Measurements from ENCODE around the gene GAST. TPM values are rescaled to one million over a fixed set of nuclear protein-coding genes. Genes with fewer than 3 reads are reported as not detected.
A peak's percentile ranks its signal among the peaks of the same experiment; 100 is the strongest.

GAST gene
- total RNA-seq, 4 donors from 2014 or later: not detected

GRCh38 chr17:41737680-41738023, 25.5 kb downstream of the GAST start:
- Histone ChIP-seq H3K27me3 (no peaks in the 10 kb centered on the region), H3K9me3 (no peaks in the 10 kb centered on the region), H3K4me3 (replicated peaks in 1 of 3) (no peak overlapping the region), H3K4me1 (peaks cover 27 to 55% of the 10 kb centered on the region in 2 donors), H3K27ac (no peak overlapping the region), H3K36me3 (no peaks in the 10 kb centered on the region)
- WGBS, 2 donors: 32 to 49% methylated on average over 5 of the region's 5 CpGs
- intact Hi-C loops (cut with DNase I): loop anchor here (2.0 to 10.0 kb wide), 3 partner anchors 65 to 227 kb away; partner anchors contain the start of gene CNP
- TF ChIP-seq CTCF (IDR thresholded peaks at IDR 0.05) (no peak), POLR2A (IDR thresholded peaks at IDR 0.05) (no peak)
- DNase-seq: no peak

- TF ChIP-seq CTCF (IDR thresholded peaks at IDR 0.05) (peak; percentile 96 to 98 (median 97)), POLR2A (IDR thresholded peaks at IDR 0.05) (no peak)
- intact Hi-C loops (cut with DNase I): loop anchor here (10.0 kb wide), 2 partner anchors 147 to 227 kb away; partner anchors contain the start of gene CNP
- WGBS, 2 donors: 31 to 32% methylated on average over 10 of the region's 10 CpGs
Measured at GRCh38 chr17:41738077-41738800, 26.1 kb downstream of the GAST start.

GRCh38 chr17:41738801-41739112, 26.6 kb downstream of the GAST start:
- DNase-seq: no peak
- Histone ChIP-seq H3K9me3 (no peaks in the 10 kb centered on the region), H3K27me3 (no peaks in the 10 kb centered on the region), H3K4me1 (peaks cover 25 to 52% of the 10 kb centered on the region in 2 donors), H3K36me3 (no peaks in the 10 kb centered on the region), H3K4me3 (replicated peaks in 1 of 3) (no peak overlapping the region), H3K27ac (peak overlapping the region in 2 of 3 donors; percentile 13 to 60)
- TF ChIP-seq POLR2A (IDR thresholded peaks at IDR 0.05) (no peak), CTCF (IDR thresholded peaks at IDR 0.05) (no peak)
- 94% methylated on average over 5 of the region's 5 CpGs for WGBS, 2 donors
- intact Hi-C loops (cut with DNase I): loop anchor here (10.0 kb wide), 2 partner anchors 146 to 226 kb away; partner anchors contain the start of gene CNP

More at GRCh38 chr17:41738077-41738800, 26.1 kb downstream of the GAST start:
- H3K36me3 ChIP-seq: no peaks in the 10 kb centered on the region
- peaks cover 27 to 55% of the 10 kb centered on the region in 2 donors for H3K4me1 ChIP-seq
- H3K27me3 ChIP-seq: no peaks in the 10 kb centered on the region
- H3K27ac ChIP-seq: peak overlapping the region in 2 of 3 donors; percentile 13 to 60
- peak; percentile 75 to 80 for DNase-seq
- no peak overlapping the region for H3K4me3 ChIP-seq (replicated peaks in 1 of 3)
- H3K9me3 ChIP-seq: no peaks in the 10 kb centered on the region

DNA sequence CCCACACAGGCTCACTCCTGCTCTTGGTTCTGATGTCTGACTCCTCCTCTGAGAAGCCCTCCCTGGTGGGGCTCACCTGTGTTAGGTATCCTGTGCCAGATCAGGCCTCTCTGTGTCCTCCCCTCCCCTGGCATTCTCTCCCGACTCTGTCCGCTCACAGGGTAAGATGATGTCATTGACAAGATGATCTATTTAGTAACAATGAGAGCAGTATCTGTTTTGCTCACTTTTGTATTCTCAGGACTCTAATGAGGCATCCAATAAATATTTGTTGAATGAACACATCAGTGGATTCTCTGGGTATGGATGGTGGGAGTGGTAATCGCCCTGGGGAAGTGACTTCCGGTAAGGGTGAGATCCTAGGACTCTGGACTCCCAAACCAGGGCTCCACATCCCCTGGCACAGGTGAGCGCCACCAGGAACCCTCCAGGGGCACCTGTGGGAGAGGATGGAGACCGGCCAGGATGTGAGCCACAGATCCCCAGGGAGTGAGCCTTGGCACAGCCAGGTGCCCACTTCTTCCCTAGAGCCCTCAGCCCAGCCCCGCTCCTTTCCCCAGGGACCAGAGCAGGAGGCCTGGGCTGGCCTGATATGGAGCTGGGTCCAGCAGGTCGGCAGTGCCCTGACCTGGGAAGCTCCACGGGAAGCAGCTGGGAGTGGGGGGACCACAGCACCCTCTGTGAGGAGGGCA, 27.7 kb downstream of the GAST start:
- TF ChIP-seq CTCF (IDR thresholded peaks at IDR 0.05): no peak
- no peak for TF ChIP-seq POLR2A (IDR thresholded peaks at IDR 0.05)
- peak overlapping the region in 2 of 3 donors; percentile 6 to 49 for H3K27ac ChIP-seq
- no peaks in the 10 kb centered on the region for H3K36me3 ChIP-seq
- H3K9me3 ChIP-seq: no peaks in the 10 kb centered on the region
- H3K4me3 ChIP-seq (replicated peaks in 1 of 3): no peak overlapping the region
- DNase-seq: peak; percentile 29 to 55
- 55 to 64% methylated on average over 6 to 9 of the region's 9 CpGs for WGBS, 2 donors
- no peaks in the 10 kb centered on the region for H3K27me3 ChIP-seq
- intact Hi-C loops (cut with DNase I): loop anchor here (10.0 kb wide), 2 partner anchors 145 to 225 kb away; partner anchors contain the start of gene CNP
- H3K4me1 ChIP-seq: peaks cover 18 to 43% of the 10 kb centered on the region in 2 donors

GRCh38 chr17:41740506-41740905, 28.4 kb downstream of the GAST start:
- no peak for DNase-seq
- WGBS, 2 donors: 89 to 92% methylated on average over 4 to 5 of the region's 5 CpGs

More at GRCh38 chr17:41740506-41740905, 28.4 kb downstream of the GAST start:
- intact Hi-C loops (cut with DNase I): no loop called here
- Histone ChIP-seq H3K4me1 (peaks cover 12 to 36% of the 10 kb centered on the region in 2 donors), H3K36me3 (no peaks in the 10 kb centered on the region), H3K9me3 (no peaks in the 10 kb centered on the region), H3K27me3 (no peaks in the 10 kb centered on the region), H3K27ac (no peak overlapping the region), H3K4me3 (replicated peaks in 1 of 3) (no peak overlapping the region)
- TF ChIP-seq CTCF (IDR thresholded peaks at IDR 0.05) (no peak), POLR2A (IDR thresholded peaks at IDR 0.05) (no peak)
